NCI-H1092 treated with DMSO at 0.1 percent for 48 hours (cell line): ENCODE measurements around the gene MEIOB.
A peak's percentile ranks its signal among the peaks of the same experiment; 100 is the strongest.

ENCODE experiments used
- DNase-seq: peaks from one replicate; lab custom pipeline; 2025; lab: John Stamatoyannopoulos, UW

The MEIOB gene

DNA sequence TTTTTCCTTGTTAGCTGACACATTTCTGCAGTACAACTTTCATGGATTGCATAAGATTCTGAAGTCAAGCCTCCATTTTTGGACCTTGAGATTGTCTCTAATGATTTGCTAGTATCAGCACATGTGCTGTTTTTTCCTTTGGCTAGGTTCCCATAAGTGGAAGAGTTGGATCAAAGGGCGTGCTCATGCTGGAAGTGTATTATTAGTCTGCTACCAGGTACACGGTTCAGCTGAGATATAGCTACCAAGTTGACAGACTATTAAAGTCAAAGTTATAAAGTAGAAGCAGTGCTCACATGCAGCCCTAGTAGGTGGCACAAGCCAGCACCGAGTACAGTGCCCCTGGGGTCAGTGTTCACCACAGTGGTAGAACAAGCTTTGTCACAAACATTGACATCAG, 41.8 kb downstream of the MEIOB start:
- no peak for DNase-seq

GRCh38 chr16:1828645-1829410, 43.1 kb downstream of the MEIOB start:
- no peak for DNase-seq

GRCh38 chr16:1826691-1827573, 45.0 kb downstream of the MEIOB start, which contains the start of the genes FAHD1 and HAGH:
Gene FAHD1 (plus strand): TSS chr16:1827206. CDS start chr16:1827239, 33 bp downstream.
Gene HAGH (minus strand): TSS chr16:1826825. CDS start chr16:1826787, 38 bp downstream.
- peak; percentile 94 for DNase-seq

GRCh38 chr16:1825864-1826690, 45.9 kb downstream of the MEIOB start:
- peak; percentile 66 for DNase-seq

DNA sequence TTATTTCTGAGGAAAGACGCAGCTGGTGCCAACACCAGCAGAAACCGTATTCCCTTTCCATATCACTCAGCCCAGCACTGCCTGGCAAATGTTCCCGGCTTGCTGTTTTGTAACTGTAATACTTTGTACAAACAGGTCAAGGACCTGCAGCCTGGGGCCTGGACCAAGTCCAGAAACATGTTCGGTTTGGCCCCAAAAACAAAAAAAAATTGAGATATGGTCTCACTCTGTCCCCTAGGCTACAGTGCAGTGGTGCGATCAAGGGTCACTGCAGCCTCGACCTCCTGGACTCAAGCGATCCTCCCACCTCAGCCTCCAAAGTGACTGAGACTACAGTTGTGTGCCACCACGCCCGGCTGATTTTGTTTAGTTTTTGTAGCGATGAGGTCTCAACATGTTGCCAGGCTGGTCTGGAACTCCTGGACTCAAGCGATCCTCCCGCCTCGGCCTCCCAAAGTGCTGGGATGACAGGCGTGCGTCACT, 46.5 kb downstream of the MEIOB start:
- DNase-seq: no peak

DNA sequence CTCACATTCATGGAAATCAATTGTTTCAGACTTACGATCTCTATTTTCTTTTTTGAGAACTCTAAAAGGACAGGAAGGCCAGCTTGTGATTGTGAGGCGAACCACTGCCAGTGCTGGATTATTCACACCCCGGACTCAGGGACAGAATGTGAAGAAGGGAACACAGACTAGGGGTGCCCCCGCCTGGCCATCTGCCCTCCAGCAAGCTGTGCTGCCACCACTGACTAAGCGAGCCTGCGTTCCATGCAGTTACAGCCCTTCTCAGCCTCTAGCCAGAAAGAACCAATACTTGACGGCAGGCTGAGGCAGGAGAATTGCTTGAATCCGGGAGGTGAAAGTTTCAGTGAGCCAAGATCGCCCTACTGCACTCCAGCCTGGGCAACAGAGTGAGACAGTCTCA, 48.1 kb downstream of the MEIOB start:
- DNase-seq: no peak

DNA sequence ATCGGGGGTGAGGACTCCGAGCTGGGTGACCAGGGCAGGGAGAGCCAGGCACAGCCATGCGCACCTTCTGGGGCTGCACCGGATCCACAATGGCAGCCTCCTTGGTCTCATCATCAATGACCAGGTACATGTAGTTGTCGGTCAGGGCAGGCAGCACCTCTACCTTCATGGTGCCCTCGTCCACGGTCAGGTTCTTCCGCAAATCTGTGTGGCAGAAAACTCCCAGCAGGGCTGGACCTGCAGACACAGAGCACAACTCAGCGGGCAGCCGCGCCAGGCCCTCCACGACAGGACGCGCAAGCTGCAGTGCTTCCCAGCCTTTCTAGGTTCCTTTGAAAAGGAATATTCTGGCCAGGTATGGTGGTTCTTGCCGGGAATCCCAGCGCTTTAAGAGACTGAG, 49.2 kb downstream of the MEIOB start:
- DNase-seq: no peak

- DNase-seq: no peak
These were observed 49.9 kb downstream of the MEIOB start for GRCh38 chr16:1821861-1822611.

DNA sequence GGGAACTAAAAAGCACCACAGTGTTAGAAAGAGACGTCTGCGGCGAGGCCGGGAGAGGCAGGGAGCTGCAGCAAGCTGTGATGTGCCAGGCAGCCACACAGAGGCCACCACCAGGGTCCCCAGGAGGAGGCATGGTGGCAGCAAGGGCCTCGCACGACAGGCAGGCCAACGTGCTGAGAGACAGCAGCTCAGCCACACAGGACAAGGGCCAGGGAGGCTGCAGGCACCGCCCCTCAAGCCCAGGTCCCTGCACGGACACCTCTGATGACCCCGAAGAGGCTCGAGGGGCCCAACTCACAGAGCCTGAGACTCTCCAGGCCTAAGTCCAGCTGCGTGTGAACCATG, 51.0 kb downstream of the MEIOB start:
- DNase-seq: no peak

- DNase-seq: peak; percentile 4
These were observed 51.6 kb downstream of the MEIOB start for GRCh38 chr16:1820096-1820945.

GRCh38 chr16:1819611-1820010, 52.4 kb downstream of the MEIOB start:
- DNase-seq: no peak

DNA sequence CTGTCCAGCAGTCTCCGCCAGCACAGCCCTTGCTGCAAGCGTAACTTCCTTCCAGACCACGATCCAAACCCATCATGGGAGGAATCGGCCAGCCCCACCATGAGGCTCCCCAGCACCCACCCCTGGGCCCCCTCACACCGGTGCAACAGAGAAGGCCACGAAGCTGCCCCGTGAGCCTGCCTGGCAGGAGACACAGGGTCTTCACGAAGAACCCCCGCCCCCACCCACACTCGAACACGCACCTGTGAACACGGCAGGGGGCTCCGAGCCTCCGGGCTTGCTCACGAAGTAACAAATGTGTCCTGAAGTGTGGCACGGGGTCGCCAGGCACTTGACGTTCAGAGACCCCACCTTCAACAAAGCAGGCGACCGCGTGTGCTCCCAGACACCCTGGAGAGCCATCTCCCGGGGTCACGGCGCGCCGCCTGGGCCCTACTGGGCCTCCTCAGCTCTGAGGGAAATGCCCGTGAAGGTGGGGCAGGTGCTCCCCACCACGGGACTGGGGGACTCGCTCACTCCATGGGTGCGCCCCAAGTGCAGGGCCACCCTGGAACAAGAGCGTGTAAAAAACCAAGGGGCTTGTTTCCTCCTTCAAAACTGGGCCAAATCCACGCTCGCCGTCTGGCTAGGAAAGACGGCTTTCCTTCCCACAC, 53.0 kb downstream of the MEIOB start:
- DNase-seq: no peak

DNA sequence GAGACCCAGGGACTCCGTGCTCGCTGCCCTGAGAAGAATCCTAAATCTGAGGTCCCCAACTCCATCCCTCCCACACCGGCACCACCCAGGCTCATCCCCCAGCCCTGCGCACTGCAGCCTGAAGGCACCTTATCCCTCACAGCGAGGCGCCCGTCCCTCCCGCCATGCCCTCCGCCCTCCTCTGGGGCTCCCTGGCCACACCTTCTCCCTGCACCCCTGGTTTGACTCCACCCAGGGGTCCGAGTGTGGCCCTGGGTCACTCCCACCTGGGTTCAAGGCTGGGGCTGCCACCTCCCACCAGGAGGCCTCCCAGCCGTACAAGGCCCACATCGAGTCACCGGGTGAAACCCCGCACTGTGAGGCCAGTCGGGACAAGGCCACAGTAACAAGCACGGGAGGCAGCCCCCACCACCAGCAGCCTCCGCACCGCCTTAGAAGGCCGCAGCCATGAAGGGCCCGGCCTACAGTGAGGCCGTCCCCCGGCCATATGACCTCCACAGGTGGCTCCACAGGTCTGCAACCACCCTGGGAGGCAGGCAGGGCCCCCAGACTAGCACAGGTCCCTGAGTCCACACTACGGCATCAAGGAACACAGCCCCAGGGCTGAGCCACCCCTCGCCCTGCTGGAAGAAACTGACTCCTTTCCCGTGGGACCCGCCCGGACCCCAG, 53.6 kb downstream of the MEIOB start:
- DNase-seq: no peak

DNA sequence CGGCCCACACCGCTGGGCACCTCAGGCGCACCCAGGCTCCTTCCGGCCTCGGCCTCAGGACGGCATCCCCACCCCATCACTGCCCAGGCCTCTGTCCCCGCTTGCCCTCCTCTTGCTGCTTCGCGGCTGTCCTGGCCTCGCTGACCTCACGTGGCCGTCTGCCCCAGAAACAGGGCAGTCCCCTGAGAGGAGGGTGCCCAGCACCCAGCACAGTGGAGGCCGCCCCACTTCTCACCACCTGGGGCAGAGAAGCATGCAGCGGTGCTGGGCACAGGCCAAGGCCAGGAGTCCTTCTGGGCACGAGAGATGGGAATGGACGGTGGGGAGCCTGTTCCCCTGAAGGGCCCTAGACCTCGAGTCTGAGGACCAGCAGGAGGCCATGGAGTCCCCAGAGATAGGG, 54.2 kb downstream of the MEIOB start:
- DNase-seq: no peak

GRCh38 chr16:1817276-1817589, 54.7 kb downstream of the MEIOB start:
- no peak for DNase-seq

GRCh38 chr16:1816396-1817275, 55.3 kb downstream of the MEIOB start:
- no peak for DNase-seq

DNA sequence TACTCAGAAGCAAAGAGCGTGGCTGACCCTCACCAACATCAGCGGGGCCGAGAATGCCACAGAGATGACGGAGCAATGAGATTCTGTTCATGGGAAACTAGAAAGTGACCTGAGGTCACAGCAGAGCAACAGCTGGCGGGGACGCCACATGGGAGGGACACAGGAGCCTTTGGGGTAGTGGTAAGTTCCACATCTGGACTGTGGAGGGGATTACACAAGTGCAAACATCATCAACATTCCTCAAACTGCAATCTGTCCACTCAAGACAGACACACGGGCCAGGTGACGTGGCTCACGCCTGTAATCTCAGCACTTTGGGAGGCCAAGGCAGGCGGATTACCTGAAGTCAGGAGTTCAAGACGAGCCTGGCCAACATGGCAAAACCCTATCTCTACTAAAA, 56.5 kb downstream of the MEIOB start:
- no peak for DNase-seq

DNA sequence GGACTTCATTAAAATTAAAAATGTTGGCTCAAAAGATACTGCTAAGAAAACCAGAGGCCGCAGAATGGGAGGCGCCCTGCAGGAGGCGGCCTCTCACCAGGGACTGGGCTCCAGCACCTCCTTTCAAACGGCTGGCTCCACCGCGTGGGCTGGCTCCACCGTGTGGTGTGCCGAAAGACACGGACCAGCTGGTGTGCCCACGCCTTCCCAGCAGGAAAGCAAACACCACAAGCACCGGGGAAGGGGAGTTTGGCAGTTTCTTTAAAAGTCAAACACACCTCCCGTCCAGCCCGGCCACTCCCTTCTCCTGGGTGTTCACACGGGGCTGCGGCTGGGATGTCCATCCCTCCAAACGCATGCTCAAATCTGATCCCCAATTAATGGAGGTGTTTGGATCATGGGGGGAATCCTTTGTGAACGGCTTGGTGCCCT, 59.2 kb downstream of the MEIOB start:
- peak; percentile 65 for DNase-seq
